ENCODE data around the gene LIMK1.
A peak's percentile ranks its signal among the peaks of the same experiment; 100 is the strongest.
"Not testable (repeated sequence)": the region's sequence is repeated elsewhere in the genome, so short reads cannot be mapped to it uniquely, and the experiment has no call there.

Gene LIMK1

GRCh38 chr7:74083117-74083876 is at the start of gene LIMK1:
Gene LIMK1, plus strand, starts transcription at chr7:74083804. Its CDS starts 187 bp downstream, at chr7:74083991.
- peak; percentile 46 to 66 for DNase-seq

GRCh38 chr7:74037609-74038008 is 46.0 kb upstream of the LIMK1 start:
- DNase-seq: no peak

- DNase-seq: no peak
Measured at GRCh38 chr7:74038194-74038961, 45.2 kb upstream of the LIMK1 start.

GRCh38 chr7:74039337-74039736 is 44.3 kb upstream of the LIMK1 start:
- no peak for DNase-seq

GRCh38 chr7:74040101-74040790 is 43.4 kb upstream of the LIMK1 start:
- DNase-seq: no peak

- DNase-seq: no peak
Measured at GRCh38 chr7:74040791-74041520, 42.6 kb upstream of the LIMK1 start.

- no peak for DNase-seq
Measured at GRCh38 chr7:74042746-74043522, 40.7 kb upstream of the LIMK1 start.

- DNase-seq: no peak
Measured at GRCh38 chr7:74043523-74043951, 40.1 kb upstream of the LIMK1 start.

- no peak for DNase-seq
Measured at GRCh38 chr7:74044366-74045350, 38.9 kb upstream of the LIMK1 start.

GRCh38 chr7:74046581-74046980 is 37.0 kb upstream of the LIMK1 start:
- not testable (repeated sequence) for DNase-seq

- no peak for DNase-seq
Measured at GRCh38 chr7:74047804-74048380, 35.7 kb upstream of the LIMK1 start.

- no peak for DNase-seq
Measured at GRCh38 chr7:74048999-74049599, 34.5 kb upstream of the LIMK1 start.

- no peak for DNase-seq
Measured at GRCh38 chr7:74049997-74050798, 33.4 kb upstream of the LIMK1 start.

- no peak for DNase-seq
Measured at GRCh38 chr7:74051193-74051592, 32.4 kb upstream of the LIMK1 start.

- no peak for DNase-seq
Measured at GRCh38 chr7:74051629-74052410, 31.8 kb upstream of the LIMK1 start.

GRCh38 chr7:74052628-74053027 is 31.0 kb upstream of the LIMK1 start:
- no peak for DNase-seq

- no peak for DNase-seq
Measured at GRCh38 chr7:74053589-74054186, 29.9 kb upstream of the LIMK1 start.
